ENCODE measurements around the gene EDN3.

- TF ChIP-seq POLR2AphosphoS5 (IDR thresholded peaks at IDR 0.05; ENCODE audit: low read depth, low read length) (no peak), REST (IDR thresholded peaks at IDR 0.05; ENCODE audit: insufficient read depth in 1 of 2, low read depth in 2 of 2, low read length in 2 of 2) (no peak), TAF1 (IDR thresholded peaks at IDR 0.05; ENCODE audit: borderline replicate concordance, insufficient read depth, low read length) (no peak)
These were observed 71.0 kb downstream of the EDN3 start for GRCh38 chr20:59371431-59371830.
